Stimulated activated CD4-positive, alpha-beta T cell treated with anti-CD3 and anti-CD28 coated beads, TNF-alpha, amount 100 ng/mL, for 48 hours (primary cell): ENCODE measurements around the gene MDGA2.
"Not testable (repeated sequence)": the region's sequence is repeated elsewhere in the genome, so short reads cannot be mapped to it uniquely, and the experiment has no call there.

Experiments used
- DNase-seq, 3 donors: peaks; one replicate each; pipeline ENCODE4 v3.0.0-alpha.2; 2020; ENCODE audit warnings: low read depth in 3 of 3

MDGA2 gene

DNA sequence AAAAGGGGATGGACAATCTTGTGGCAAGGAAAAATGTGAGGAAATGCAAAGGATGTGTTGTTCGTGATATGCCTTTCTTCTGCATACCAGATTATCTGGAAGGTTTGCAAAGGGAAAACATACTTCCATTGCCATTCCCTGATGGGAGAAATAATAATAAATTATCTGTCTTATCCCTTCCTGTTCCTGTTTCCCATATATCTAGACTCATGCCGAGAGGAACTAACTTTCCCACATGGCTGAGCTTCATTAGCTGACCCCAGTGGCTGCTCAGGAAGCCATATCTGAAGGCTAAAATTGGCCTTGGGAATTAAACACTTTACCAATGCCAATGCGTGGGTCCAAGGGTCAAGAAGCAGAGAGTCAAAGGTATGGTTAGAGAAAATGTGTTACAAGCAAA, 439.8 kb downstream of the MDGA2 start:
- DNase-seq, result no peak

DNA sequence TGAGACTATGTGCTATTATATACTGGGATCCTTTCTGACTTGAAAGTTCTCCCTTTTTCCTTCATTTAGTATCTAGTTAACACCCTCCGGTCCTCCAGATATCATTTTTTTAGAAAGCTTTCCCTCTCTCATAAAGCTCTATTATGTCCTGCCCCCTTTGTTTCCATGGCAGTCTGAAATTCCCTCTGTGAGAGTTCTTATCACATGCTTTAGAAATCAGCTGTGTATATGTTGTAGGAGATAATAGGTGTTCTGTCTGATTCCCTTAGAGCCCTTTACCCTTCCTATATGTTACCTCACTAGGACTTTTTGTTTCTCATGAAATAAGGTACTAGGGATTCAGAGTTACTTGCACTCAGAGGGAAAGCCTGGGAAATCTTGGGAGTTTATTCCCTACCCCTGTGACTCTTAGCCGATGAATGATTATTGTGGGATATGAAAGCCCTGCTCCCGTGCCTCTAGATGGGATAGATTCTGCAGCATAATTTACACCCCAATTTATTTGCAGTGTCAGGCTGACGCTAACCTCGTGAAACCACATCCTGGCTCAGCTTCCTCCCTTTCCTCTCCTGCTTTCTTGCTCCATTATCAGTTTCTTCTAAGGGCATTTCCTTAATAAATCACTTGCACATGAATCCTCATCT, 448.4 kb downstream of the MDGA2 start:
- no peak for DNase-seq

DNA sequence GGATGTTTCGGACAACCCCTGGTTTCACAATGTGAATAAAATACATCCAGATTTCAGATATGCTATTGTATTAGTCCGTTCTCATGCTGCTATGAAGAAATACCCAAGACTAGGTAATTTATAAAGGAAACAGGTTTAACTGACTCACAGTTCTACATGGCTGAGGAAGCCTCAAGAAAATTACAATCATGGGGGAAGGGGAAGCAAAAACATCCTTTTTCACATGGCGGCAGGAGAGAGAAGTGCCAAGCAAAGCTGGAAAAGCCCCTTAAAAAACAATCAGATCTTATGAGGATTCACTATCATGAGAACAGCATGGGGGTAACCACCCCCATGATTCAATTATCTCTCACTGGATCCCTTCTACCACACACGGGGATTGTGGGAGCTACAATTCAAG, 451.7 kb downstream of the MDGA2 start:
- DNase-seq, result no peak

DNA sequence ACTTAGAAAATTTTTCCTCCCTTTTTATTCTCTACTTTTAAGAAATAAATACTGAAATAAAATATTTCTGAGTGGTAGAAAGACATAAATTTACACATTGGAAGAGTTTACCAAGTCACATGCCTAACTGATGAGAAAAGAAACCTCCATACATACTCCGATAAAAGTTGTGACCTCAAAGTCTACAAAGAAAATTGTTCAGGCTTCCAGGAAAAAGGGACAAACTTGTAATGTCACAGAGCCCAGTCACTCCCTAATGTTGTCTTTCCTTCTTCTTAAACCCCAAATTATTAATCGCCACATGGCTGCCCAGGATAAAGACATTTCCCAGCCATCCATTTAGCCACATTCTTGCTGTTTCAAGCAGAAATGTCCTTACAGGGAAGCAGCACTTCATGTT, 455.3 kb downstream of the MDGA2 start:
- DNase-seq, result no peak

DNA sequence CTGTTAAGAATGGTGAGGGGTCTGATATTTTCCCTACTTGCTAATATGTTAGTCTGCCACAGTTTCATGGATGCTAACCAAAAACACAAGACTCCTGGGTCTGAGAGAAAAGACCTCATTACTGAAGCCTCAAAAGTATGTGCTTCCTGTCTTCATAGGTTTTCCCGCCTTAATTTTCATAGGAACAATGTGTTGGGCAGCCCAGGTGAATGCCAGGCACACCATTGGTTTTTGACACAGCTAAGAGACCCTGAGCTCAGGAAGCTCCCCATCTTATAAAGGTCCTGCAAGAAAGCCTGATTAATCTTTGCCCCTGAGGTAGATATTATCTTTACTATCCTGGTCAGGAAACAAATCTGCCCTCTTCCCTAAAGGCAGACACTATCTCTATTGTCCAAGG, 464.1 kb downstream of the MDGA2 start:
- DNase-seq, result no peak

DNA sequence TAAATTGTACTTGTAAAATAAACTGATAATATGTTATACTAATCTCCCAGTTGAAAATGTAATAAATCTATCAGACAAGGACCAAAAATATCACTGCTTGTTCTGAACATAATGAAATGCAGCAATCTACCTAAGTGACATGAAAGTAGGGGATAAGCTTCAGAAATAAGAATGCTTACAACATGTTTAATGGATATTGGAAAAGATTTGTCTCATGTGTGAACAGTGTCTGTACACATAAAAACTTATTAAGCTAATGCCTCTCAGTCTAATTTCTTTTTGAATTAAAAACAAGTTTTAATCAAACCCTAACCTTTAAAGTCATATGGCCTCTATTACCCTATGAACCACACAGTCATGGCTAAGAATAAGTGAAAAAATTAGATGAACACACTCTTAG, 465.3 kb downstream of the MDGA2 start:
- DNase-seq, result no peak

DNA sequence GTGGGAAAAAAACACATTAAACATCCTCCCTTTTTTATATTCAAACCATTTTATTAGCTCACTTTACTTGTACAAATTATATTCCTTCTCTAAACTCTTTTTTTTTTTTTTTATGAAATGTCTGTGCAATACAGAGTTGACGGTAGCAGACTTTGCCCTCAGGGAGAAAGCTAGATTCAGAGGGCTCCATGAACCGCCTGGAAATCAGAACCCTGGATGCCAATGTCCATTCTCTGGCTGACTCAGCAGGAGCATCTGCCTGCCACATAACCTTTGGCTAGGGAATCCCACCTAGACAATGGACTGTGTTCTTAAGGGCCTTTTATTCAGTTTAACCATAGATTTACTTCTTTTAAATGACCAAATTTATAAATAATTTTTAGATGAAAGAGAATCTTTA, 467.0 kb downstream of the MDGA2 start:
- DNase-seq, result no peak

DNA sequence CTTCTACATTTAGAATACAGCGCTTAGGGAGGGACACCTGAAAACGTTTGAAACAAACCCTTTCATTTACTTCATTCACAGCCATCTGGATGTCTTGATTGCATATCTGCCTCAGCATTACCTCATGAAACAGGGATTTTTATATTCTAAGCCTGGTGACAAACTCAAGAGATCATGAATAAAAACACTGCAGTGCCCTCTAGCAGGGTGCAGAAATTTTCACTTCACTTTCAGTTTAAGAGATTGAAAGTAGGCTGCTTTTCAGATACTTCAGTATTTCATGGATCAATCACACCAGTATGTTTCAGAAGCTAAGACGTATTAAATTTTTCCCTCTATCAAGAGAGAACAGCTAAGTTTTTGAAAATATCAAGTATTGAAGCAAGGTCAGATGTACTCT, 467.8 kb downstream of the MDGA2 start:
- no peak for DNase-seq

DNA sequence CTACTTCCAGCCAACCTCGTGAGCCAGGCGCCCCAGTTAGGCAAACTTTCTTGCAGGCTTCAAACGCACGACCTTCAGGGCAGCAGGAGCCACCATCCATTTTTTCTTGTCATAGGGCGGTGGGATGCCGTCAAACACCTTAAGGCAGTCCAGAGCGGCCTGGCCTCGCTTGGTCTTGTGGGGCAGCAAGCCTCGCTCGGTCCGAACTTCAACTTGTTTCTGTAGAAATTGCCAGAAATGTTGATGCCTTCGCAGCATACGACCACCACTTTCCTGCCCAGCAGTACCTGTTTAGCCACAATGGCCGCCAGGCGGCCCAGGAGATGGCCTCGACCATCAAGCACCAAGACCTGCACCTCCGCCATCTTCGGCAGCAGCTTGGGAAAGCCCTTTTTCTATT, 474.7 kb downstream of the MDGA2 start:
- no peak for DNase-seq

DNA sequence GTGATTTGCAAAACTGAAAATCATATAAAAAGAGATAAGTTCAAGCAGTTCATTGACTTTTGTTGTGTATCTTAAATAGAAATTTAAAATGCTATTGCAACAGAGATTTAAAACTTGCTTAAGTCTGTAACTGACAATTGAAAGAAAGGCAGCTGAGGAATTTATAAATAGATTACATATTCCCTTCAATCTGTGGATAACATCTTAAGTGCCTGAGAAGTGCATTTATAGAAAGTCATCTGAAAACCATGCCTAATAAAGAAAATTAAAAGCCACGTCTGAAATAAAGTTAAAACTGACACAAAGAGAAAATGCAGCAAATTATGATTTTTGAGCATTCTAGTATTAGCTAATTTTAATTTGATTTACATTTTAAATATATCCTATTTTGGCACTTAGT, 479.8 kb downstream of the MDGA2 start:
- DNase-seq, result no peak

DNA sequence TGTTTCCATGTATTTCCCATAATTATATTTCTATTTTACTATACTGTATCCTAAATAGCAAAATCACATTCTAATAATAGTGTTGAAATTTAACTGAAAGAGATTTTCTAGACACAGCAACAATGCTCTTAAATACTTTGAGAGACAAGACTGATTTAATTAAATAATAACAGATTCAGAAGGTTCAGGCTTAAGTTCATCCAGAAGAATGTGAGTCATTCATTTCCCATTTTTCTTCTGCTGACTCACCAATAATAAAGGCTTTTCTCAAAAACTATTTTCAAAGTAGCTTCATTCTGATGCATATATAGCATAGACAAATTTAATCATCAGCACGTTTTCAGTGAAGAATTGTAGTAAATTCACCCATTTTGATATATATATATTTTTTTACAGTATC, 481.4 kb downstream of the MDGA2 start:
- DNase-seq, result no peak

DNA sequence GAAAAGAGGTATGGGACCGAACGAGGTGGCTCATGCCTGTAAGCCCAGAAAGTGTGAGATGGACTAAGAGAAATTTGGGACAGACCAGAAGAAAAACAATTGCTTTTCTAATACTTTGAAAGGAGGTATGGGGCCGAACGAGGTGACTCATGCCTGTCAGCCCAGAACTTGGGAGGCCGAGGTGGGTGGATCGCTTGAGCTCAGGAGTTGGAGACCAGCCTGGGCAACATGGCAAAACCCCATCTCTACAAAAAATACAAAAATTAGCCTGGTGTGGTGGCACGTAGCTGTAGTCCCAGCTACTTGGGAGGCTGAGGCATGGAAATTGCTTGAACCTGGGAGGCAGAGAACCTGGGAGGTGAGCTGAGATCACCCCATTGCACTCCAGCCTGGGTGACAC, 483.2 kb downstream of the MDGA2 start:
- not testable (repeated sequence) for DNase-seq

DNA sequence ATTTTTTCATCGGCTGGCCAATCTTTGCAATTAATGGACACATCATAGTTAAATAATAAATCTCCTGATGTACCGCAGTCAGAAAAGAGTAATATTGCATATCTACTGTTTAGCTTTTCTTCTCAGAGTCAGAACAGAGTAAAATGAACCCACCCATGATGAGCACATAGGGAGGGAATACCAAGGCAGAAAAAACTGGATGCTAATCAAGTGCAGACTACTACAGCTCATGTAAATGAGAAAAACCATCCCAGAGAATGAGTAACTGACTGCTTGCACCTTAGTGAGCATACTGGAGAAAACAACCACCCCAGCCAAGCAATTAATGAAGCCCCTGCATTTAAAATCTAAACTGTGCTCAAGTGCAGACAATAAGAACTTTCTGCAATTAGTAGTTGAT, 483.7 kb downstream of the MDGA2 start:
- no peak for DNase-seq

DNA sequence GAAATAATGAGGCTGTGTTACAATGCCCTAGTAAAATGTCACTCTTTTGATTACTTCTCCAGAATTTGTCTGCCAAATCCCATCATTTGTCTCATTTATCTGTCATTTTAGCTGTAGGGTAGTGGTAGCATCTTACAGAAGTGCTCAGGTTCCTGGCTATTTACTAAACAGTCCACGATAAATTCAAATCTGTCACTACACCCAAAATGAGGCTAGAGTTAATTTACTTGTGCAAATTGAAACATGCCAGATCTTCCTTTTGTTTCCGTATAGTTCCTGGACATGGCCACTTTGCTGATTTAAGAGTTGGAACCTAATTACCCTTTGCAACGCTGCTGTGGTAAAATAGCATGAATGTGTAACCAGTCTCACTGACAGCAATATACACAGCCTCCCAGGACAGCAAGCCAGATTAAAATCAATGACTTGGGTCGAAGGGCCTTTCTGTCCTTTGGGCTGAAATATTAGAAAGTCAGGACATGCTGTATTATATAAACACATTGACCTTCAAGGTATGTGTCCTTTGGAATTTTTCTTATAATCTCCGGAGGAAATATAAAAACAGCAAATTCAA, 485.4 kb downstream of the MDGA2 start:
- DNase-seq, result no peak

DNA sequence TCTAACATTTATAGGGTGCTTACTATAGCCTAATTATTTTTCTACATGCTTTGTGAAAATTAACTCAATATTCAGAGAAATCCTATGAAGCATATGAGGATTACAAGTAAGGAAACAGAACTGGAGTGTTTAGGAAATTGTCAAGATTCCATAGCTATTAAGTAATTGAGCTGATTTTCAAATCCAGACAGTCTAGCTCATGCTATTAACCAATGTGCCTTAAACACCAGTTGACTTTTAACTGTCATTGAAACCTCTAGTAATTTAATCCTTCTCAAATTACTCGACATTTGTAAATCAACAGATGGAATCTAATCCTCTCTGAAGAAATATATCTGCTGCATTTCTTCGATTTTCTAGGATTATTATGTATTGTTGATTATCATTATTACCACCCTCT, 488.9 kb downstream of the MDGA2 start:
- no peak for DNase-seq

DNA sequence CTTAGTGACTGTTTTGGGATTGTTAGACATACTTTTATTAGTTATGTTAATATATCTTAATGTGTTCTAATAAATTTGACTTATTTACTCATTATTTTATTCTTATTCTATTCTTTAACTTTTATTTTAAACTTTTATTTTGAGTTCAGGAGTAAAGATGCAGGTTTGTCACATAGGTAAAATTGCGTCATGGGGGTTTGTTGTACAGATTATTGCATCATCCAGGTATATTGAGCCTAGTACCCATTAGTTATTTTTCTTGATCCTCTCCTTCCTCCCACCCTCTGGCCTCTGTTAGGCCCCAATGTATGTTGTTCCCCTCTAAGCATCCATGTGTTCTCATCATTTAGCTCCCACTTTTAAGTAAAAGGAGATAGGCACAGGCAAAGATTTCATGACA, 495.5 kb downstream of the MDGA2 start:
- no peak for DNase-seq

DNA sequence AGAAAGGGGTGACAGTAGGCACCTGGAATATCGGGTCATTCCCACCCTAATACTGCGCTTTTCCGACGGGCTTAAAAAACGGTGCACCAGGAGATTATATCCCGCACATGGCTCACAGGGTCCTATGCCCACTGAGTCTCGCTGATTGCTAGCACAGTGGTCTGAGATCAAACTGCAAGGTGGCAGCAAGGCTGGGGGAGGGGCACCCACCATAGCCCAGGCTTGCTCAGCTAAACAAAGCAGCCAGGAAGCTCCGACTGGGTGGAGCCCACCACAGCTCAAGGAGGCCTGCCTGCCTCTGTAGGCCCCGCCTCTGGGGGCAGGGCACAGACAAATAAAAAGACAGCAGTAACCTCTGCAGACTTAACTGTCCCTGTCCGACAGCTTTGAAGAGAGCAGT, 503.5 kb downstream of the MDGA2 start:
- not testable (repeated sequence) for DNase-seq

DNA sequence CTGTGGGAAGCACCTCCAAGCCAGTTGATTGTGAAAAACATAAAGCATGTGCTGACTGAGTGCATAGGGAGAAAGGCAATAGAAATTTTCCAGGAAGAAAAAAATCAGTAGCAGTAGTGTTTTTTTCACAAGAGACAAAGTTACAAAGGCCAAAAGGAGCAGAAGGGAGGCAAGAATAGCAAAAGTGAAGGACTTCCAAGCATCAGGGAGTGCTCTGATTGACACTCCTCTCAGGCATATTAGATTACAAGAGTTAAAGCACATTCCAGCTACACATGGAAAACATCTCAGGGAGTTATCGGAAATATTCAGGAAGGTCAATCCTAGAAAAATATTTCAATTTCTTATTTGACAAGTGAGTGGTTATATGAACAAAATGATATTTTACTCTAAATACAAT, 508.0 kb downstream of the MDGA2 start:
- DNase-seq, result no peak

DNA sequence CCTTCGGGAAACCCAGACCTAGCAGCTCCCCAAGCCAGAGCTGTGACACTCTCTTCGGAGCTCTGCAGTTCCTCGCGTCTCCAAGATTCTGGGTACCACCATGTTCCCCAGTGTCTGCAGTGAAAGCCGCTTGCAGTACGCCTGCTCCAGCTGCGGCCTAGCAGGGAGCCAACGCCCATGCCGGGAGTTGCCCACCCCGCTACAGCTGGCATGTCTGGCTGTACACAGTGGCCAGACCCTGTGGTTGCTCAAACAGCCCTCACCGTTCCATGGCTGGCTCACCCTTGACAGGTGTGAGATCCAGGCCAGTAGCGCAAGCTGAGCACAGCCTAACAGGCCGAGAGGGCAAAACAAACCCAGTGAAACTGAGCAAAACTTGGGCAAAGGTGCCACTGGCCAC, 520.0 kb downstream of the MDGA2 start:
- DNase-seq, result no peak

DNA sequence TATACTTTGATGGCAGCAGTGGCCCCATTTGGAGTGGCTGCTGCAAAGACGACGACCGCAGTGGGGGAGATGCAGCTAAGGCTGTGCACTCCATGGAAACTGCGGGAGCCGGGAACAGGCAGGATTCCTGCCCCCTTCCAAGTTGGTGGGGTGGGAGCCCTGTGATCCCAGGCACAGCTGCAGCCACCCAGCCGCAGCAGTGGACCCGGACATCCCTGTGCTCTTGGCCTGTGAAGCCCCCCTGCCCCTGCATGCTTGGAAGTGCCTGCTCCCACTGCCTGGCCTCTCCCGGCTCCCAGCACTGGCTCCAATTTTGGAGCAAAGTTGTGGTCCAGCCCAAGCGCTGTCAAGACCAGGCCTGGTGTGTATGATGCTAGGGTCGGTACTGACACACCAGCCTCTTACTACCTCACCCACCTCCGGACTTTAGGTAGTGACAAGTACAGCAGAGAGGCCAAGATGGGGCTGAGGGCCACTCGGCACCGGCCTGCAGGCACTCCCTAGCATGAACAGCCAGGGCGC, 521.1 kb downstream of the MDGA2 start:
- no peak for DNase-seq

DNA sequence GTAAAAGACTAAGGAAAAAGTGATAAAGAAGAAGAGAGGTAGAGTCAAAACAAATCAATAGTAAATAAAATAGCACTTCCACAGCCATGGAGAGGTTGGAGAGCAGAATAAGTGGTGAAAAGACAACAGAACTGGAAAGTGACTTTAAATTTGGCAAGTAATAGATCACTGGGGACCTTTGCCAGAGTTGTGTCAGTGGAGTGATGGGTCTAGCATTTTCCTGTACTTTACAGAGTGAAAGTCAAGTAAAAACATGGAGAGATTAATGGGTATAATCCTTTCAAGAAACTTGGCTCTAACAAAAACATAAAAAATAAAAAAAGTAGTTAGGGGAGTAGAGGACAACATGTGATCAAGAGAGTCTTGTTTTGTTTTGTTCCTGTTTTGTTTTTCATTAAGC, 521.7 kb downstream of the MDGA2 start:
- no peak for DNase-seq

DNA sequence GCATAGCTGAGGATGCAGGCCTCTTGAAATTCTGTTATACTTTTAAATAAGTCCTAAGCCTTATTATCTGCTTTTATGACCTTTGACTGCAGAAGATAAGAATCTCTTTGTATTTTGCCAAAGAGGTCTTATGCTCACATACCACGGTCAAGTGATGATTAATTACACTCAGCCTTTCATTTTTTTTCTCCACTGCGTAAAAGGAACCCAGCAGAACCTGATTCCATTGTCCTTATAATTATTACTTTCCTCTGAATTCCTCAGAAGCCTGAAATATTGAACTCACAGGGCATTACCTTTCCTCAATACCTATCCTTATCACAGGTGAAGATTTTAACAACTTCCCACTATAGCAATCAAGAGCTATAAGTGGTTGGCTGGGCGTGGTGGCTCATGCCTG, 525.1 kb downstream of the MDGA2 start:
- DNase-seq, result no peak

DNA sequence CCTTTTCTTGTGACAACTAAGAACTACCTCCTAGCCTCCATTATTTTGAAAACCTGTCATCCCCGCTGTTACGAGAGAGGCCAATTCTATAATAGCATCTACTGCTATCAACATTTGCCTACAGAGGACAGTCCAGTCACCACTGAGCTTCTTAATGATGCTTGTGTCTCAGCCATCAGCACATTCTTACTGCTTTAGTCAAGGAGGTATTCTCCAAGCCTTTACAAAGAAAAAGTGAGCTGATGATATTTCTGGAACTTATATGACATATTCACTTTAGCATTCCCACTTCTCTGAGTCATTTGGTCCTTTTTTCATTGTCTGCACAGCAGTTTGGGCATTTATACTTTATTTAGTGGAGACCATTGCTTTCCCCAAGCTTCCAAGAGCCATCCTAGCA, 526.1 kb downstream of the MDGA2 start:
- DNase-seq, result no peak

DNA sequence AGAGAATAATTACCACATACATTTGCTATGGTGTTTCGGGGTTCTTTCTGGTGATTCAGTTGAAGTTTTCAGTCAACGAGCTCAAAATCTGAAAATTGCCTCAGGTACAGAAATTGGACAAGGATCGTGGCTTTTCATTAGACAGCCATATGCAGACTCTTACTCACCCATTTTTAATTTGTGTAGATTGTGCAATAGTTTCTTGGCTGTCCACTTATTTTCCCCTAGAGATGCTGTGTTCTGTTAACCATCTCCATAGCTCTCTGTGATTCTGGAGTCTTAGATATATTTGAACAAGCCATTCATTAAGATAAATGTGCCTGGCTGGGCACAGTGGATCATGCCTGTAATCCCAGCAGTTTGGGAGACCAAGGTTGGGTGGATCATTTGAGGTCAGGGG, 526.7 kb downstream of the MDGA2 start:
- DNase-seq, result no peak
